Activated naive CD4-positive, alpha-beta T cell (primary cell): ENCODE data around the gene CCDC127.
"Not testable (repeated sequence)": the region's sequence is repeated elsewhere in the genome, so short reads cannot be mapped to it uniquely, and the experiment has no call there.

Experiments used
- DNase-seq, 4 experiments: peaks; one replicate each; lab custom pipeline; 2025; lab: John Stamatoyannopoulos, UW

CCDC127 gene

GRCh38 chr5:234450-234849 is 16.5 kb upstream of the CCDC127 start:
- DNase-seq, result no peak

DNA sequence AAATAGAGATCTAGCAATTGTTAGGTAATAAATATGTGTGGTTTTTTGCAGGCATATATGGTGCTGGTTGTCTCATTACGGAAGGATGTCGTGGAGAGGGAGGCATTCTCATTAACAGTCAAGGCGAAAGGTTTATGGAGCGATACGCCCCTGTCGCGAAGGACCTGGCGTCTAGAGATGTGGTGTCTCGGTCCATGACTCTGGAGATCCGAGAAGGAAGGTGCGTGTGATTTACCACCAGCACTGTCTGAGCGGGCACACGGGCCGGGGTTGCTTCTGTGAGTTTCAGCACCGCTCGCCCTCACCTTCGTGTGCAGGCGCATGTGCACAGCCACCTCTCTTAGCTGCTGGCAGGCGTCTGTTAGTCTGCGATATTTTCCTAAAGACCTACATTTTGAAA is 15.5 kb upstream of the CCDC127 start:
- not testable (repeated sequence) for DNase-seq

- DNase-seq, result no peak
Measured at GRCh38 chr5:231661-232060, 13.7 kb upstream of the CCDC127 start.

DNA sequence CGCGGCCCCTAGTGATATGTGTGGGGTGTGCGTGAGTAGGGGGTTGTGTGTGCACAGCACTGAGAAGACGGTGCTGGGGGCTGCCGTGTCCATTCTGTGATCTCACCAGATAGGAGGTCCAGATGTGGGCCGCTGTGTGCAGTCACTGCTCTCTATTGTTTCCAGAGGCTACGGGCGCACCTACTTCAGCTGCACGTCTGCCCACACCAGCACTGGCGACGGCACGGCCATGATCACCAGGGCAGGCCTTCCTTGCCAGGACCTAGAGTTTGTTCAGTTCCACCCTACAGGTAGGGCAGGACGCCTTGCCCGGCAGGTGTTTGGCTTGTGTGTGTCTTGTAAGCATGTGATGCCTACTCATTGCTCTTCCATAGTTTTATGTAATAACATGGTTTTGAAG is 12.8 kb upstream of the CCDC127 start:
- DNase-seq, result no peak

GRCh38 chr5:228886-229285 is 10.9 kb upstream of the CCDC127 start:
- DNase-seq, result no peak

- DNase-seq, result not testable (repeated sequence)
Measured at GRCh38 chr5:227375-227774, 9.4 kb upstream of the CCDC127 start.

- no peak for DNase-seq
Measured at GRCh38 chr5:225334-225733, 7.4 kb upstream of the CCDC127 start.

DNA sequence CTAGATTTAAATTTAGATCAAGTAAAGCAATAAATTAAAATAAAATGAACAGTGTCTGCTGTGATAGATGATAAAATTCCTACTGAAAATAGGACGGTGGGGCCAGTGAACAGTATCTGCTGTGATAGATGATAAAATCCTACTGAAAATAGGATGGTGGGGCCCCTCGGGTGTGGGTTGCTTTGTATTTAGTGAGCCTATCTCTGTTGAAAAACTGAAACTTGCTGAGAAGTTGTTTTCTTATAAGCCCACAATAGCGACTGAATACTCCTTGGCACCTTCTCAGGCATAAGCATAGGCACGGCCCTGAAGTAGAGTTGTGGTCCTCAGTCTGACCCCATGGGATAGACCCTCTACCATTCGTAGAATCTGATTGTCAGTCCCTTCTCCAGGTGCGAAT is 5.8 kb upstream of the CCDC127 start:
- no peak for DNase-seq

DNA sequence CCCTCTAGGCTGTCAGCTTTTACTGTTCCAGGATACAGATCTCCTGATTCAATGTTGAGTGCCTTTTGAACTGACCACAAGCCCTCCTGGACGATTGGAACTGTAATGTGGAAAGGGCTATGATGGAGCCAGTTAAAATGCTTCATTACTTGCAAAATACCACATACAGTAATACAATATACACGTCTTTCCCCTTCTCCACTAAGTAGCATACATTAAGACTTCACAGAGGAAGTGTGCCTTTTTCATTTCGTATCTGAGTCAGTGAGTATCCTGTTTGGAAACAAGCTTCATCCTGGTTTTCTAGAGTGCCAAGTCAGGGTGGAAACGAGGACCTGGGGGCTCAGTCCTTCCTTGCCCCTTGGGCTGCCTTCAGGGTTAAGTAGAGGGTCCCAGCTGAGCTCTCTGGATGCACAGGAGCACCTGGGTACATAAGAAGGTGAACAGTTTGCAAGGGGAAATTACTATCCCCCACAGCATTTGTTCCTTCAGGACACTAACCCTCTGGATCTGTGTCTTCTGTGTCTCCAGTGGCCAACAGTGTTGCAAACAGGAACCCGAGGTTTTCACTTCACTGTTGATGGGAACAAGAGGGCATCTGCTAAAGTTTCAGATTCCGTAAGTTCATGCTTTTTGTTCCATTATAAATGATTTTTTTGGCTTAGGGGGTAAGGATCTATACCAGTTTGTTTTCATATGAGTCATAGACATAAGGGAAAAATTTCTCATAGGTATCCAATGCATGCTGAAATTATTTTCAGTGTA is 5.2 kb upstream of the CCDC127 start:
- DNase-seq, result not testable (repeated sequence)

- DNase-seq, result no peak
Measured at GRCh38 chr5:219991-220390, 2.0 kb upstream of the CCDC127 start.

GRCh38 chr5:219460-219863 is 1.5 kb upstream of the CCDC127 start:
- DNase-seq, result no peak

- DNase-seq, result no peak
Measured at GRCh38 chr5:218457-219291, 721 bp upstream of the CCDC127 start.

DNA sequence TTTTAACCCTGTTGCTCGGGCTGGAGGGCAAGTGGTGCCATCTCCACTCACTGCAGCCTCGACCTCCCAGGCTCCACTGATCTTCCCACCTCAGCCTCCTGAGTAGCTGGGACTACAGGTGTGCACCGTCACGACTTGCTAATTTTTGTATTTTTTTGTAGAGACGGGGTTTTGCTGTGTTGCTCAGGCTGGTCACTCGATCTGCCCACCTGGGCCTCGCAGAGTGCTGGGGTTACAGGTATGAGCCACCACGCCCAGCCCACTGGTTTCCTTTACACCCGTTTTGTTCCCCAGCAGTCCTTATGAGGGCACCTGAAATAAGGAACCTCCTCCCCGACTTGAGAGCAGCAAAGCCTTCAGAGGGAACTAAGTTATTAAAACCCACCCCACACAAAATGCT is 1.9 kb downstream of the CCDC127 start:
- DNase-seq, result not testable (repeated sequence)

- not testable (repeated sequence) for DNase-seq
Measured at GRCh38 chr5:215256-215655, 2.7 kb downstream of the CCDC127 start.

GRCh38 chr5:213803-214395 is 4.1 kb downstream of the CCDC127 start:
- DNase-seq, result no peak

DNA sequence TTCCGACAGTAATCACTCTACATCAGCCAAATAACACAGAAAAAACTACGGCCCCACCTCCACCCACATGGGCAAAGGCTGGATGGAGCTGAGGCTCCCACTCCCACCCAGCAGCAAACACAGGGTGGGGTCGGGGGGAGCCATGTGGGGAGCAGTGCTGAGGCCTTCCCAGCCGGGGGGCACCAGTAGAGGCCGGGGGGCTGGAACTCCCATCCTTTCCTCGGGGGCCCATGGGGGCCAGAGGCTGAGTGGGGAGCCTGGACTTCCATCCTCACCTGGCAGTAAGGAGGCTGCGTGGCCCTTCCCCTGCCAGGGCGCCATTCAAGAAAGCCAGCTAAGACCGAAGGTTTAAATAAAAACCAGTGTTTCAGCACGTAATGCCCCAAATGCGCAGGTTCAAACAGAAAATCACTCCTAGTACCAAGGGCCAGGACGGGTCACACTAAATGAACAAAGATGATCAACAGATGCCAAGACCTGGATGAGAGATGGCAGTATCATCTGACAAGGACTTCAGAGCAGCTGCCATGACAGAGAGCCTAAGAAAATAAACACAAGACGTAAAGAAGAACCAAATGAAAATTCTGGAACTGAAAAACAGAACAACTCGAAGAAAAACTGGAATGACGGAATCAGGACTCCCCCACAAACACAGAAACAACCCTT is 9.4 kb downstream of the CCDC127 start:
- no peak for DNase-seq

DNA sequence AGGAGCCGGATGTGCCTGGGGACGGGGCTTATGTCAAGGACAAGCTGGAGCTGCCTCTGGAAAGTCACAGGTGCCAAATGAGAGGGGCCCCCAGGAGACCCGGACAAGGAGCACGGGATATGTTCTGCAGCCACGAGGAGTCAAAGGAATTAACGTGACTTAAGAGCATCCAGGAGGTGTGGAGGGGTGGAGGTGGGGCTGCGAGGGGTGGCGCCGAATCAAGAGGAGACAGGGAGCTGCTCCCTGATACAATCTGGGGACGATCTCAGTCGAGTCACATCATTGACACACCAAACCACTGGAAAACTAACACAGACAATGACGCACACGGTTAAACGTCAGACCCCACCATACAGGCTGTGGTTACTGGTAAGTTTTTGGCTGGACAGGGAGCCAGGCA is 10.4 kb downstream of the CCDC127 start:
- DNase-seq, result no peak

DNA sequence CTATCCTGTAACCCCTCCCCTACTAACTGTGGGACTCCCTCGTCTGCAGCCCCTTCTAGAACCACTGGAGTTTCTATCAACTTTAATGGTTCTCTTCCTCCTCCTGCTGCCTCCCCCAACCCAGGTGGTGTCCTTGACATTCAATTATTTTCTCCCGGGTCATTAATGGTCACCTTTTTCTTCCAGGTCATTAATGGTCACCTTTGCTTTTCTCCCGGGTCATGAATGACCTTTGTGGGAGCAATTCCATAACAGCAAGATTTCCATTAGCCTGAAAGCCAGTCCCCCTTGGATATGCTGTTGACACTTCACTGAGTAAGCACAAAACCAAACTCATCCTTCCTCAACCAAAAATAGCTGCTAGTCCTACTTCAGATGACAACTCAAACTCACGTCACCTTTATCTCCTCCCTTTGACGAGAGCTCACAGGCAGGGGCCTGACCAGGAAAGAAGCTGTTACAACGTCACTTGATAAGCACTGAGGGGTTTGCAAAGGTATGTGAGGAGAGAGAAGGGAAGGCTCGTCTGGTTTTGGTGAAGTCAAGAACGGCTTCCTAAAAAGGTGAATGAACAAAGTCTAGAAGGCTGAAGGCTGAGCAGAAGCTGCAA is 10.9 kb downstream of the CCDC127 start:
- no peak for DNase-seq

DNA sequence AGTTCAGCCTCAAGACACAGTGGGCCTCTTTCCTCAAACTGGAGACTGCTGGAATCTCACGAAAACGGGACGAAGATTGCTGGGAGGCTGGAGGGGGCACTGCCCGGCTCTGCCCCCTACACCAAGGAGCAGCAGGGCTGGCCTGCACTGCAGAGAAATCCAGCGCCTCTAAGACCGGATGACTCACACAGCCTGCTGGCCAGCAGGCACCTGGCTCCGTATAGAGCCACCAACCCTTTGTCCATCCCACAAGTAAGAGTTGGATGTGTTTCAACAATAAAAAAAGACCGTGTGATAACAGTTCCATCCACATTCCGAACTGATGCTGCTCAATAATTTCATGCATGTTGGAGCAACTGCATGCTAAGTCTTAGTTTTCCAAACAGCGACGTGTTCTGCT is 11.5 kb downstream of the CCDC127 start:
- no peak for DNase-seq

- DNase-seq, result no peak
Measured at GRCh38 chr5:204966-205670, 12.8 kb downstream of the CCDC127 start.

- DNase-seq, result no peak
Measured at GRCh38 chr5:204462-204861, 13.5 kb downstream of the CCDC127 start.
